HCT116 (cell line): Measurements from ENCODE around the gene CLCA2. TPM values are rescaled to one million over a fixed set of nuclear protein-coding genes. Genes with fewer than 3 reads are reported as not detected.

ENCODE experiments used
- ATAC-seq: fragments of 200-7000 bp; cut with Tn5 transposase; 2 replicates; pipeline ENCODE4 v1.9.1; 2020; ENCODE audit warnings: mild to moderate bottlenecking, moderate library complexity
- BruUV-seq: library from RNA; stranded (reverse); fragments of 400-500 nt; replicated peaks from 2 replicates; lab custom pipeline; 2021; lab: Mats Ljungman, UMichigan
- CTCF ChIA-PET: fragments of 300-600 bp; sonication (Branson Sonifier 250); formaldehyde crosslinking; loops from one replicate; lab custom pipeline; 2021; ENCODE audit warnings: antibody characterized with exemption; lab: Charles Lee
- POLR2A ChIA-PET: fragments of 300-600, 350-600 bp; sonication (Branson Sonifier 250); formaldehyde crosslinking; loops from one replicate; lab custom pipeline; 2021; ENCODE audit warnings: antibody characterized with exemption; lab: Charles Lee
- RAD21 ChIA-PET, 2 experiments: fragments of 300-600 bp; sonication (Branson Sonifier 250); formaldehyde crosslinking; loops; one replicate each; lab custom pipeline; 2023; ENCODE audit warnings: low total read pairs in 2 of 2; ENCODE audit not compliant: uncharacterized antibody in 2 of 2, unreplicated experiment in 2 of 2, low non-redundant PET in 1 of 2; lab: Charles Lee
- DNase-seq: peaks from one replicate; pipeline ENCODE4 v3.0.0-alpha.2; 2010; ENCODE audit warnings: low read depth, low spot score
- H2AFZ ChIP-seq: fragments of 200-600 bp; shearing (Covaris generic), sonication (generic); 2 replicates; pipeline ENCODE4 v1.6.1; 2017; ENCODE audit warnings: low read depth, mixed run types, mixed read lengths, antibody characterized with exemption, low read length; ENCODE audit not compliant: poor library complexity, severe bottlenecking
- H3K27ac ChIP-seq: 2 replicates; pipeline ENCODE4 v1.5.1; 2012; ENCODE audit warnings: low read depth, low read length
- H3K27me3 ChIP-seq: fragments of 200-600 bp; sonication (generic); 2 replicates; pipeline ENCODE4 v1.6.1; 2016; ENCODE audit warnings: mixed run types, low read length, mixed read lengths; ENCODE audit not compliant: insufficient read depth
- H3K36me3 ChIP-seq, 2 experiments: fragments of 200-500 bp in 1 of 2; fragments of 200-600 bp in 1 of 2; sonication (Bioruptor generic) in 1 of 2; sonication (generic) in 1 of 2; 2 replicates each; pipeline versions ENCODE4 v1.5.1 to v1.6.1; 2014 to 2016; ENCODE audit warnings: low read length in 2 of 2, inconsistent platforms in 1 of 2, mixed read lengths in 1 of 2, mixed run types in 1 of 2; ENCODE audit not compliant: insufficient read depth in 2 of 2, control insufficient read depth in 1 of 2
- H3K4me1 ChIP-seq, 2 experiments: fragments of 200-600 bp in 1 of 2; sonication (generic) in 1 of 2; 2 replicates each; pipeline versions ENCODE4 v1.5.1 to v1.6.1; 2012 to 2017; ENCODE audit warnings: low read length in 2 of 2, inconsistent platforms in 1 of 2, mild to moderate bottlenecking in 1 of 2, mixed read lengths in 1 of 2, mixed run types in 1 of 2, moderate library complexity in 1 of 2; ENCODE audit not compliant: insufficient read depth in 2 of 2, control insufficient read depth in 1 of 2
- H3K4me2 ChIP-seq: fragments of 200-600 bp; sonication (generic); 2 replicates; pipeline ENCODE4 v1.6.1; 2017; ENCODE audit warnings: mixed run types, low read length, mixed read lengths
- H3K4me3 ChIP-seq, 2 experiments: fragments of 200-600 bp in 1 of 2; sonication (generic) in 1 of 2; replicated peaks in 1 of 2; 2 replicates each; pipeline ENCODE4 v1.5.1; 2011 to 2016; ENCODE audit warnings: low read length in 2 of 2, control low read depth in 1 of 2, low read depth in 1 of 2, mild to moderate bottlenecking in 1 of 2, mixed read lengths in 1 of 2, mixed run types in 1 of 2
- H3K79me2 ChIP-seq: fragments of 200-600 bp; sonication (generic); 2 replicates; pipeline ENCODE4 v1.6.1; 2017; ENCODE audit warnings: mild to moderate bottlenecking, mixed run types, low read length, moderate library complexity, mixed read lengths; ENCODE audit not compliant: insufficient read depth
- H3K9ac ChIP-seq: fragments of 200-600 bp; sonication (generic); 2 replicates; pipeline ENCODE4 v1.6.1; 2016; ENCODE audit warnings: low read length, mixed read lengths
- H3K9me2 ChIP-seq: fragments of 200-600 bp; sonication (generic), shearing (Covaris generic); 2 replicates; pipeline ENCODE4 v1.6.1; 2017; ENCODE audit warnings: mixed run types, mild to moderate bottlenecking, moderate library complexity; ENCODE audit not compliant: insufficient read depth
- H3K9me3 ChIP-seq, 2 experiments: fragments of 200-500 bp in 1 of 2; fragments of 200-600 bp in 1 of 2; sonication (Bioruptor generic) in 1 of 2; sonication (generic) in 1 of 2; 2 replicates each; pipeline ENCODE4 v1.6.1; 2014 to 2017; ENCODE audit warnings: low read length in 2 of 2, mixed read lengths in 2 of 2, inconsistent platforms in 1 of 2, low read depth in 1 of 2, mild to moderate bottlenecking in 1 of 2, mixed run types in 1 of 2, moderate library complexity in 1 of 2; ENCODE audit not compliant: control insufficient read depth in 1 of 2, insufficient read depth in 1 of 2
- H4K20me1 ChIP-seq: fragments of 200-600 bp; sonication (generic), shearing (Covaris generic); 2 replicates; pipeline ENCODE4 v1.6.1; 2017; ENCODE audit warnings: mixed run types, mild to moderate bottlenecking, moderate library complexity; ENCODE audit not compliant: insufficient read depth
- CBX3 ChIP-seq: IDR thresholded peaks from 2 replicates; pipeline ENCODE4 v1.6.1; 2012; ENCODE audit warnings: low read depth
- CEBPB ChIP-seq: IDR thresholded peaks from 2 replicates; pipeline ENCODE4 v1.6.1; 2012; ENCODE audit warnings: low read depth
- EGR1 ChIP-seq: IDR thresholded peaks from 2 replicates; pipeline ENCODE4 v1.6.1; 2012; ENCODE audit warnings: low read depth
- ELF1 ChIP-seq: IDR thresholded peaks from 2 replicates; pipeline ENCODE4 v1.6.1; 2012; ENCODE audit warnings: low read depth, borderline replicate concordance
- EZH2 ChIP-seq: fragments of 200-600 bp; sonication (generic); IDR thresholded peaks from 2 replicates; pipeline ENCODE4 v1.6.1; 2017; ENCODE audit warnings: antibody characterized with exemption, mixed run types
- EZH2phosphoT487 ChIP-seq: fragments of 200-600 bp; IDR thresholded peaks from 2 replicates; pipeline ENCODE4 v1.6.1; 2018; ENCODE audit warnings: antibody characterized with exemption, borderline replicate concordance
- FOSL1 ChIP-seq: IDR thresholded peaks from 2 replicates; pipeline ENCODE4 v1.6.1; 2012; ENCODE audit warnings: low read depth
- JUND ChIP-seq: IDR thresholded peaks from 2 replicates; pipeline ENCODE4 v1.6.1; 2012
- POLR2A ChIP-seq: IDR thresholded peaks from 2 replicates; pipeline ENCODE4 v1.7.0; 2011; ENCODE audit warnings: borderline replicate concordance; ENCODE audit not compliant: insufficient read depth, insufficient read length; ENCODE audit errors: extremely low read depth
- POLR2AphosphoS5 ChIP-seq: IDR thresholded peaks from 2 replicates; pipeline ENCODE4 v1.6.1; 2011; ENCODE audit warnings: mild to moderate bottlenecking, low read depth, low read length, moderate library complexity
- SIN3A ChIP-seq: IDR thresholded peaks from 2 replicates; pipeline ENCODE4 v1.6.1; 2012; ENCODE audit warnings: low read depth
- SP1 ChIP-seq: IDR thresholded peaks from 2 replicates; pipeline ENCODE4 v1.6.1; 2012; ENCODE audit warnings: low read depth
- TCF7L2 ChIP-seq: IDR thresholded peaks from 2 replicates; pipeline ENCODE4 v1.7.0; 2011; ENCODE audit warnings: borderline replicate concordance, inconsistent platforms; ENCODE audit not compliant: insufficient read depth, insufficient read length; ENCODE audit errors: extremely low read depth
- YY1 ChIP-seq: IDR thresholded peaks from 2 replicates; pipeline ENCODE4 v1.6.1; 2011; ENCODE audit warnings: low read length, low read depth, moderate library complexity, mild to moderate bottlenecking; ENCODE audit not compliant: insufficient replicate concordance; ENCODE audit errors: extremely low read depth
- ZNF274 ChIP-seq: fragments of 200-500 bp; sonication (Bioruptor generic); IDR thresholded peaks from 2 replicates; pipeline ENCODE4 v1.6.1; 2014; ENCODE audit warnings: mild to moderate bottlenecking, low read depth, low read length, inconsistent platforms
- intact Hi-C: fragments of 100-400 bp; cut with micrococcal nuclease; formaldehyde crosslinking; loops from 2 replicates; pipeline ENCODE4 v1.10.0; 2022
- total RNA-seq: library from RNA; stranded (reverse); gene quantifications from one replicate; pipeline ENCODE4 v1.2.1, GENCODE V29; 2021; ENCODE audit not compliant: unreplicated experiment
- TF ChIP-seq, protein P1 (sequence below): IDR thresholded peaks from 2 replicates; pipeline ENCODE4 v1.6.1; 2011; ENCODE audit warnings: mild to moderate bottlenecking, low read length, moderate library complexity; ENCODE audit not compliant: insufficient replicate concordance; ENCODE audit errors: extremely low read depth
- TF ChIP-seq, protein P2 (sequence below): IDR thresholded peaks from 2 replicates; pipeline ENCODE4 v1.6.1; 2012; ENCODE audit warnings: low read depth

CLCA2 gene
- total RNA-seq, 1 experiment from 2014 or later = not detected

DNA sequence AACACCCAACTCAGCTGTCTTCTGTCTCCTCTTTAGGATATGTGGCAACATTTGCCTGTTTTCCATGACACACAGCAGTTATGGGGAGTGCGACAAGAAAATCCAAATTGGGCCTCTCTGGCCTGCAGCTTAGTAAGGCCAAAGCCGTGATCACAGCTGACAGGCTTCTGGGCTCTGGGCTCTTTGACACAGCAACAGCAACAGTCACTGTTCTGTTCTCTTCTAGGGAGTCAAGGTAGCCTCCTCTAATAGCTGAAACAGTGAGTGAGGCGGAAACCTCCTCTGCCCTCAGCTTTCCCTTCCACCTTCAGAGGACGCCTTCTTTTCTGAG is 63.8 kb downstream of the CLCA2 start:
- TF ChIP-seq SIN3A (no peak), EZH2 (no peak), POLR2A (no peak), POLR2AphosphoS5 (no peak), SP1 (no peak), EZH2phosphoT487 (no peak), ELF1 (no peak), FOSL1 (no peak), CEBPB (no peak), TCF7L2 (no peak), ZNF274 (no peak), CBX3 (no peak), JUND (no peak), EGR1 (no peak), YY1 (no peak)
- TF ChIP-seq, protein P1, sequence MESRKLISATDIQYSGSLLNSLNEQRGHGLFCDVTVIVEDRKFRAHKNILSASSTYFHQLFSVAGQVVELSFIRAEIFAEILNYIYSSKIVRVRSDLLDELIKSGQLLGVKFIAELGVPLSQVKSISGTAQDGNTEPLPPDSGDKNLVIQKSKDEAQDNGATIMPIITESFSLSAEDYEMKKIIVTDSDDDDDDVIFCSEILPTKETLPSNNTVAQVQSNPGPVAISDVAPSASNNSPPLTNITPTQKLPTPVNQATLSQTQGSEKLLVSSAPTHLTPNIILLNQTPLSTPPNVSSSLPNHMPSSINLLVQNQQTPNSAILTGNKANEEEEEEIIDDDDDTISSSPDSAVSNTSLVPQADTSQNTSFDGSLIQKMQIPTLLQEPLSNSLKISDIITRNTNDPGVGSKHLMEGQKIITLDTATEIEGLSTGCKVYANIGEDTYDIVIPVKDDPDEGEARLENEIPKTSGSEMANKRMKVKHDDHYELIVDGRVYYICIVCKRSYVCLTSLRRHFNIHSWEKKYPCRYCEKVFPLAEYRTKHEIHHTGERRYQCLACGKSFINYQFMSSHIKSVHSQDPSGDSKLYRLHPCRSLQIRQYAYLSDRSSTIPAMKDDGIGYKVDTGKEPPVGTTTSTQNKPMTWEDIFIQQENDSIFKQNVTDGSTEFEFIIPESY = no peak
- TF ChIP-seq, protein P2, sequence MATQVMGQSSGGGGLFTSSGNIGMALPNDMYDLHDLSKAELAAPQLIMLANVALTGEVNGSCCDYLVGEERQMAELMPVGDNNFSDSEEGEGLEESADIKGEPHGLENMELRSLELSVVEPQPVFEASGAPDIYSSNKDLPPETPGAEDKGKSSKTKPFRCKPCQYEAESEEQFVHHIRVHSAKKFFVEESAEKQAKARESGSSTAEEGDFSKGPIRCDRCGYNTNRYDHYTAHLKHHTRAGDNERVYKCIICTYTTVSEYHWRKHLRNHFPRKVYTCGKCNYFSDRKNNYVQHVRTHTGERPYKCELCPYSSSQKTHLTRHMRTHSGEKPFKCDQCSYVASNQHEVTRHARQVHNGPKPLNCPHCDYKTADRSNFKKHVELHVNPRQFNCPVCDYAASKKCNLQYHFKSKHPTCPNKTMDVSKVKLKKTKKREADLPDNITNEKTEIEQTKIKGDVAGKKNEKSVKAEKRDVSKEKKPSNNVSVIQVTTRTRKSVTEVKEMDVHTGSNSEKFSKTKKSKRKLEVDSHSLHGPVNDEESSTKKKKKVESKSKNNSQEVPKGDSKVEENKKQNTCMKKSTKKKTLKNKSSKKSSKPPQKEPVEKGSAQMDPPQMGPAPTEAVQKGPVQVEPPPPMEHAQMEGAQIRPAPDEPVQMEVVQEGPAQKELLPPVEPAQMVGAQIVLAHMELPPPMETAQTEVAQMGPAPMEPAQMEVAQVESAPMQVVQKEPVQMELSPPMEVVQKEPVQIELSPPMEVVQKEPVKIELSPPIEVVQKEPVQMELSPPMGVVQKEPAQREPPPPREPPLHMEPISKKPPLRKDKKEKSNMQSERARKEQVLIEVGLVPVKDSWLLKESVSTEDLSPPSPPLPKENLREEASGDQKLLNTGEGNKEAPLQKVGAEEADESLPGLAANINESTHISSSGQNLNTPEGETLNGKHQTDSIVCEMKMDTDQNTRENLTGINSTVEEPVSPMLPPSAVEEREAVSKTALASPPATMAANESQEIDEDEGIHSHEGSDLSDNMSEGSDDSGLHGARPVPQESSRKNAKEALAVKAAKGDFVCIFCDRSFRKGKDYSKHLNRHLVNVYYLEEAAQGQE = no peak
- no peak for ATAC-seq
- H3K36me3 ChIP-seq = no peaks in the 10 kb centered on the region
- H4K20me1 ChIP-seq = no peaks in the 10 kb centered on the region
- H3K9me2 ChIP-seq = no peaks in the 10 kb centered on the region
- no peaks in the 10 kb centered on the region for H3K9me3 ChIP-seq
- H3K9ac ChIP-seq = no peak overlapping the region
- intact Hi-C loops = no loop called here
- CTCF ChIA-PET = no interaction called here
- POLR2A ChIA-PET = no interaction called here
- no TSS peak for BruUV-seq
- H3K27ac ChIP-seq = no peak overlapping the region
- H3K4me3 ChIP-seq = no peak overlapping the region
- no peaks in the 10 kb centered on the region for H3K79me2 ChIP-seq
- no peak overlapping the region for H3K4me2 ChIP-seq
- H3K27me3 ChIP-seq = no peaks in the 10 kb centered on the region
- RAD21 ChIA-PET = no interaction called here
- no peaks in the 10 kb centered on the region for H3K4me1 ChIP-seq
- H2AFZ ChIP-seq = no peak overlapping the region
- no peak for DNase-seq
